ENCODE results near the gene FNBP1L.

The FNBP1L gene

DNA sequence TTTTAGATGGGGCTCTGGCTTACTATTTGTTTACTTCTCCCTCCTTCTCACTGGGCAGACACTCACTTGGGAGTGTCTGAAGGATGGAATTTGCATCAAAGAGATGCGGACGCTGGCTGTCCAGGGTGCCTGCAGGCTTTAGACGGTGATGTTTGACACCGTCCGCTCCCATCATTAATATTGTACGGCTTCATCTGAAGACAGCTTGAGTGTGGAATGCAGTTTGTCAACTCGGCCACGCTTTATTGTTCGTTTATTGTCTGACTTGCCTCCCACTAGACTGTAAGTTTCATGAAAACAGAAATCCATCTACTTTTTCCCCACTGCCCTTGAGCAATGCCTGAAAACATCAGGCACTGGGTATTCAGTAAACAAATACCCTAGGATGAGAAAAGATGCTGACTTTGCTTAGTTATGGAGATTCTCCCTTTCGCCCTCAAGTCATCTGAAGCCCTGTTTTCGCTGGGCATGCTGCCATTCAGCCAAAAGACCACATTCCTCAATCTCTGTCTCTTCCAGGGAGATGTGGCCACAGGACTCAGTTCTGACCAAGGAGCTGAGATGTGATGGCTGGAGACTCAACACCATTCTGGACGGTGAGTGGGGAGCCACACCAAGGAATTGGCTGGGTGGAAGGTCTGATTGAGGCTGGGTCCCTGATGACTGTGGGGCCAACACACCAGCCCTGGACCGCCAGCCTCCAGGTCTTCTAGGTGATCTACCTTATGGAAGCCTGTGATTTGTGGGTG lies 146.1 kb downstream of the FNBP1L start:
- TF ChIP-seq, protein P1, sequence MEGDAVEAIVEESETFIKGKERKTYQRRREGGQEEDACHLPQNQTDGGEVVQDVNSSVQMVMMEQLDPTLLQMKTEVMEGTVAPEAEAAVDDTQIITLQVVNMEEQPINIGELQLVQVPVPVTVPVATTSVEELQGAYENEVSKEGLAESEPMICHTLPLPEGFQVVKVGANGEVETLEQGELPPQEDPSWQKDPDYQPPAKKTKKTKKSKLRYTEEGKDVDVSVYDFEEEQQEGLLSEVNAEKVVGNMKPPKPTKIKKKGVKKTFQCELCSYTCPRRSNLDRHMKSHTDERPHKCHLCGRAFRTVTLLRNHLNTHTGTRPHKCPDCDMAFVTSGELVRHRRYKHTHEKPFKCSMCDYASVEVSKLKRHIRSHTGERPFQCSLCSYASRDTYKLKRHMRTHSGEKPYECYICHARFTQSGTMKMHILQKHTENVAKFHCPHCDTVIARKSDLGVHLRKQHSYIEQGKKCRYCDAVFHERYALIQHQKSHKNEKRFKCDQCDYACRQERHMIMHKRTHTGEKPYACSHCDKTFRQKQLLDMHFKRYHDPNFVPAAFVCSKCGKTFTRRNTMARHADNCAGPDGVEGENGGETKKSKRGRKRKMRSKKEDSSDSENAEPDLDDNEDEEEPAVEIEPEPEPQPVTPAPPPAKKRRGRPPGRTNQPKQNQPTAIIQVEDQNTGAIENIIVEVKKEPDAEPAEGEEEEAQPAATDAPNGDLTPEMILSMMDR (conservative IDR thresholded peaks at IDR 0.05), result no peak
- no peak for TF ChIP-seq ZFX (IDR thresholded peaks at IDR 0.05)
- H3K27ac ChIP-seq, result no peak overlapping the region

DNA sequence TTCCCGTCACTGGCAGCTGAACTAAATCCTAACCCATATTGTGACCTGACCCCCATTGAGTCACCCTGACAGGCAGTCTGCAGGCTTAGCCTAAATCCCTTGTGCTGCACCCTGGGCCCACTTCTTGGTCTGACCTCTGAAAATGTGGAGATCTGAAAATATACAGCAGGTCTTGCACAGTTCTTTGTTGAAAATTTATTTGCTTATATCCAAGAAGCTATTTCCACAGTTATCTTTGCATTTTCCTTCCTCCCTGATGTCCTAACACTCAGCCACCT lies 146.6 kb downstream of the FNBP1L start:
- H3K27ac ChIP-seq, result no peak overlapping the region
- TF ChIP-seq, protein P1 (conservative IDR thresholded peaks at IDR 0.05), result no peak
- no peak for TF ChIP-seq ZFX (IDR thresholded peaks at IDR 0.05)

DNA sequence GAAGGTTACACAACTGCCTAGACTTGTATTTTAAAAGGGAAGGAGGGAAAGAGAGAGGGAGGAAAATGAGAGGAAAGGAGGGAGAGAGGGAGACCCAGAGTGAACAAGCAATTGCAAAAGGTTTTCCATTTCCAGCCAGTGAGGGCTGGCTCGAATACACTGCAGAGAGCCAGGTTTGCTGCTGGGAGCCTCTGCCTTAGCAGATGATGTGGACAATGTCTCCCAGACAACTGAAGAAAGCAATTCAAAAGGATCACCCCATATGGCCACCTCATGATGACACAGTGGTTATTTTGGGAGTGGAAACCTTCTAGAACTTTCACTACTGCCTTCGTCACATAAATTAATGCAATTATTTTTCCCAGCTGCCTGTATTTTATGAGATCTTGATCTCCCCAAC lies 147.3 kb downstream of the FNBP1L start:
- TF ChIP-seq, protein P1 (conservative IDR thresholded peaks at IDR 0.05), result no peak
- TF ChIP-seq ZFX (IDR thresholded peaks at IDR 0.05), result no peak
- no peak overlapping the region for H3K27ac ChIP-seq

DNA sequence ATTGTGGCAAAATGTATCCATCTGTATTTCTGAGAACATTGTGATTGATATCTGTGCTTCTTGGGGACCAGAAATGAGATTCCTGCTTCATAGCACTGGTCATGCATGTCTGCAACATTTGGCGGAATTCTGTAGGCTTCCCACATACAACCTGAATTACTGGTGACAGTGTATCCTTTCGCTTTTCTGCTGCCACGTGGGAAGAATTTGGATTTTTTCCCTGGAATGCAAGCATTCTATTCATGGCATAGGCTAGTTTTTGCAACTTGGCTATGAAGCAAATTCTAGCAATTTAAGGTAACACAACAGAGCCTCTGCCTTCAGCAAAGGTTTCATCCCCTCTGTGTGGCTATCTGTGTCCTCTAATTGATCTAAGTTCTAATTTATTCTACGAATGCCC lies 147.8 kb downstream of the FNBP1L start:
- TF ChIP-seq, protein P1 (conservative IDR thresholded peaks at IDR 0.05), result no peak
- no peak for TF ChIP-seq ZFX (IDR thresholded peaks at IDR 0.05)
- no peak overlapping the region for H3K27ac ChIP-seq

DNA sequence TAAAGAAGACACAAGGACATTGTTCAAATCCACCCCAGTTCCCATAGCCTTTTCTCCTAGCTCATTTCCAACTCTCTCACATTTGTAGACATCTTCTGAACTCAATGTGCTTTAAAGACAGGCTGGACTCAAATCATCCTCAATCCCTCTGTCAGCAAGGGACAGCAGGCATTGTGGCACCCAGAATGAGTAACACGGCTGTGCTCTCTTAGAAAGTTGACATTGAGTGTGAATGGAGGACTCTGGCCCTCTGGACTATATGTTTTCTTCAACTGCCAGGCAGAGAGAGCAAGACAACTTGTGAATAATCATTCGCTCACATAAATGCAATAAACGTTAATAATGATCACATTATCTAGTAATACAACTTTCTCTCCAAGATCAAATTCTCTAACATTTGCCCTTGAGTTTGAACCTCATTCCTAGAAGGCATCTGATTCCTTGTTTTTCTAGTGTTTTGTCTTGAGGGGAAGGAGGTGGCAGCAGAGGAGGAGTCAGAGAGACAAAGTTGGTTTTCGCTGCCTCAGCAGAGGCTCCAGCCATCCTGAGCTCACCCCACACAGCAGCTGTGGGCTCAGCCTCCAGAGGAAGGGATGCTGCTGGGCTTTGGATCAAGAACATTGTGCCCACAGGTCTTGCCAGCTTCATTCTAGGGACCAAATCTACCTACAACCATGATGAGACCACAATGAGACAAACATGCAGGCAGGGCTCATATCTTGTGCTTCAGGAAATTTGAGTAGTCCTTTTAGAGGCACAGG lies 148.6 kb downstream of the FNBP1L start:
- TF ChIP-seq, protein P1 (conservative IDR thresholded peaks at IDR 0.05), result no peak
- no peak for TF ChIP-seq ZFX (IDR thresholded peaks at IDR 0.05)
- H3K27ac ChIP-seq, result no peak overlapping the region

DNA sequence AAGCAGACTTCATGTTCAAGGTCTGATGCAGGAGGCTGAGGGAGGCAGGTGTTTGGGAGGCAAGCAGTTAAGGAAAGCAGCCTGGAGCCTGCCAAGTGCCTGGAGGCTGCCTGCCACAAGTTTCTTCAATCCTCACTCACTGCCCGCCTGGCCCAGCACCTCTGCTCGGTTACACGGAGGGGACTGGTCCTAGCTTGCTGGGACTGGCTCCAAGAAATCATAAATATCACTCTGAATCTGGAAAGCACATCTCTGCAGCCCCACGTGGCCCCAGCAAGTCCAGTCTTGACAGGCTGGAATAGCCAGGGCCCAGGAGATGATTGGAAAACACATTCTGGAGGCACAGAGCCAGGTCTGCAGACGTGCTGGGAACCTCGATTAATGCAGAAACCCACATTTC lies 149.8 kb downstream of the FNBP1L start:
- no peak overlapping the region for H3K27ac ChIP-seq
- TF ChIP-seq ZFX (IDR thresholded peaks at IDR 0.05), result no peak
- TF ChIP-seq, protein P1 (conservative IDR thresholded peaks at IDR 0.05), result no peak

DNA sequence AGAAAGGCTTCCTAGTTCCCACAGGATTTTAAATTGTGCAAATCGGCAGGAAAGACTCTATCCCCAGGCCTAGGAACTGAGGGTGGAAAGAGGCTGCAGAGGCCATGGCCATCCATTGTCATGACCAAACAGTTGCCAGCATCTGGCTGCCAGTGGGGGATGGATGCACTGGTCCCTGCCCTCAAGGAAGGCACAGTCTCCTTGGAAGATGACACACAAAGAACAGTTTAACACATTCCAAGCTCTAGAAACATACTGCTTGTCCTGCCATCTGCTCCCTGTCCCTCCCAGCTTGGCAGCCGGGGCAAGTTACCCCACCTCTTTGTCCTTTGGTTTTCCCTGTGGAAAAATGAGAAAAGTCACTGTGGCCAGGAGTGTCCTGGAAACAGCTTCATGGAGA lies 150.5 kb downstream of the FNBP1L start:
- TF ChIP-seq ZFX (IDR thresholded peaks at IDR 0.05), result no peak
- no peak overlapping the region for H3K27ac ChIP-seq

Measured in C4-2B (cell line).